AG09319 (cell line): Measurements from ENCODE around the gene NCKIPSD.

Source experiments
- DNase-seq: peaks from one replicate; pipeline ENCODE4 v3.0.0-alpha.2; 2010; ENCODE audit warnings: low read depth; ENCODE audit errors: extremely low read depth
- CTCF ChIP-seq: IDR thresholded peaks from 2 replicates; pipeline ENCODE4 v1.5.1; 2011; ENCODE audit warnings: low read depth, mild to moderate bottlenecking, inconsistent platforms, low read length, moderate library complexity

NCKIPSD gene

DNA sequence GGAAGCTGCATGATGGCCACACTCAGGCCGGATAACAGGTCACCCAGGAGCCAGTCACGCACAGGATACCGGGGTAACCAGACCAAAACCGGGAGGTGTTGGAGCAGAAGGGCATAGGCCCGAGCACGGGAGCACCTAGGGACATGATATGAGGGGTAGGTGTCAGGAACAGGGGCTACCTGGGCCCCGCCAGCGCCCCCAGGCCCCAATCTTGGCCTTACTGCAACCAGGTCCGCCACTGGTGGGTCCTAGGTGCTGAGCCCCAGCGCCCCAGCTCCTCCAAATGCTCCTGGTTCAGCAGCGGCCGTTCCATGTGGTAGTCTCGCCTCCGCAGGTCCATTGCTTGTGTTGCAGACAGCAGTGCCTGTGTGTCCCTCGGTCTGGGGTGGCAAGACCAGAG is 52.5 kb downstream of the NCKIPSD start:
- TF ChIP-seq CTCF, result no peak
- no peak for DNase-seq

GRCh38 chr3:48631516-48632448 is 53.9 kb downstream of the NCKIPSD start:
- DNase-seq, result no peak
- TF ChIP-seq CTCF, result no peak

DNA sequence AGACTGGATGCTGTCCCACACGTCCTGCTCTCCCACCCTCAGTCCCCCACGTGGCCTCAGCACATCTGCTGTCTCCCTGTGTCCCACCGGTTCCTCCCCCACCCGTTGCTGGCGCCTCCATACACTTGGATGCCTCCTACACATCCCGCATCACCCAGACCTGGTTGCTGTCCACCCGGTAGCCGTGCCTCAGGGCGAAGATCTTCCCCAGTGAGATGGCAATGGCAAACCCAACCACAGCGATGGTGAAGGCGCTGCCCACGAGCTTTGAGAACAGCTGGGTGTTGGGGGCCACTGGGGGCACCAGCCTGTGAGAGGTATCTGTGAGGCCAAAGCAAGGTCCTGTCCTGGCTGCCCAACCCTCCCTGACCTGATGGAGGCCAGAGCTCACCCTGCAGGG is 54.9 kb downstream of the NCKIPSD start:
- TF ChIP-seq CTCF, result no peak
- DNase-seq, result no peak

GRCh38 chr3:48630407-48630806 is 55.3 kb downstream of the NCKIPSD start:
- no peak for DNase-seq
- TF ChIP-seq CTCF, result no peak

GRCh38 chr3:48629894-48630293 is 55.8 kb downstream of the NCKIPSD start:
- no peak for DNase-seq
- no peak for TF ChIP-seq CTCF

DNA sequence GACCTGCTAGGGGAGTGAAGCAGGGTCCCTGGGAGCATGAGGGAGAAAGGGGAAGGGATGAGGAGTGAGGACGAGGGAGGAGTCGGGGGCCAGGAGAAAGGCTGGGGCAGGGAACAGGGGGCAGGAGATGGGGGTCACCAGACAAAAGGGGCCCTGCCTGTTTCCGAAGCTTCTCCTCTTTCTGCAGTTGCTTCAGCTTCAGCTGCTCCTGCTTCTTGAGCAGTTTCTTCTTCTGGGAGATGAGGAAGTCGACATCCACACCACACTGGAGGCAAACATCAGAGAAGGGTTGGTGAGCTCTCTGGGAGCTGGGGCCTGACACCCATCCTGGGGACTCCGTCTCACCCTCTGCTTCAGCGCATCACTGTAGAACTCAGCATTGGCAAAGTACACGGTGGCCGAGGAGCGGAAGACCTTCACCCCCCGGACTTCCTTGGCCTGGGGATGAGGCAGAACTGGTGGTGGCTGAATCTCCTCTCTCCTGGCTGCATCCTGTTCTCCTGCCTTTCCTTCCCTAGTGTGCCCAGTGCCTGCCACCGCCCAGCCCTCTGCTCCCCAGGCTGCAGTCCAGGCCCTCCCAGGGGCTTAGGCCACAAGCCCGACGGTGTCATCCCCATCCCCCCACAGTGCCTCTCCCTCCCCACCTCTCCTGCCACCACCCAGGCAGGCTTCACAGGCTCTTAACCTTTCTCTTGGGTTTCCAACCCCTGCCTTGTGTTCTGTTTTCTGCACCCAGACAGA is 57.3 kb downstream of the NCKIPSD start:
- no peak for TF ChIP-seq CTCF
- no peak for DNase-seq

GRCh38 chr3:48625600-48625999 is 60.1 kb downstream of the NCKIPSD start:
- no peak for DNase-seq

More at GRCh38 chr3:48625600-48625999, 60.1 kb downstream of the NCKIPSD start:
- TF ChIP-seq CTCF, result no peak
